Adrenal gland (tissue), 12 donors: ENCODE measurements around the gene TACC2. TPM values are rescaled to one million over a fixed set of nuclear protein-coding genes. Genes with fewer than 3 reads are reported as not detected.

ENCODE experiments used
- DNase-seq, 7 donors: peaks; one replicate each; pipeline ENCODE4 v3.0.0-alpha.2; 2019 to 2020
- H3K27ac ChIP-seq, 5 donors: fragments of 200-600 bp; sonication (generic) in 4 of 5; 1 replicate in 3 of 5; 2 replicates in 2 of 5; pipeline versions ENCODE4 v1.5.1 to v1.8.0; 2016 to 2020; ENCODE audit warnings: mild to moderate bottlenecking in 1 of 5
- H3K27me3 ChIP-seq: fragments of 200-600 bp; 2 replicates; pipeline ENCODE4 v1.8.0; 2021
- H3K36me3 ChIP-seq, 2 donors: fragments of 200-600 bp; replicated peaks in 1 of 2; 1 replicate in 1 of 2; 2 replicates in 1 of 2; pipeline versions ENCODE4 v1.5.1 to v1.8.0; 2018 to 2022
- H3K4me1 ChIP-seq, 2 donors: fragments of 200-600 bp; replicated peaks in 1 of 2; 1 replicate in 1 of 2; 2 replicates in 1 of 2; pipeline versions ENCODE4 v1.5.1 to v1.8.0; 2018 to 2021
- H3K4me3 ChIP-seq, 4 donors: fragments of 200-600 bp; sonication (generic) in 3 of 4; one replicate each; pipeline ENCODE4 v1.5.1; 2016 to 2018
- H3K9me3 ChIP-seq, 3 donors: fragments of 200-600 bp; sonication (generic) in 1 of 3; replicated peaks in 1 of 3; 1 replicate in 2 of 3; 2 replicates in 1 of 3; pipeline versions ENCODE4 v1.5.1 to v1.8.0; 2016 to 2021
- CTCF ChIP-seq, 6 experiments: fragments of 450-650 bp in 4 of 6; fragments of 200-600 bp in 2 of 6; sonication (generic) in 1 of 6; IDR thresholded peaks; 1 replicate in 5 of 6; 2 replicates in 1 of 6; pipeline versions ENCODE4 v1.5.1 to v1.8.0; 2016 to 2021; ENCODE audit warnings: antibody characterized with exemption in 6 of 6, mild to moderate bottlenecking in 2 of 6, moderate library complexity in 1 of 6
- POLR2A ChIP-seq, 2 donors: fragments of 450-650 bp; IDR thresholded peaks; one replicate each; pipeline ENCODE4 v1.6.1; 2017; ENCODE audit warnings: antibody characterized with exemption in 2 of 2, mild to moderate bottlenecking in 2 of 2, moderate library complexity in 1 of 2
- WGBS, 4 donors: extraction: QIAGEN DNeasy Blood & Tissue Kit in 2 of 4; methylation state at CpG; one replicate each; pipeline versions ENCODE4 v1.1.5 to v1.1.7; 2013 to 2017; 5-methylcytosine and 5-hydroxymethylcytosine counted together
- intact Hi-C, 2 donors: fragments of 100-400 bp; cut with DNase I; formaldehyde crosslinking; loops; one replicate each; pipeline versions ENCODE4 v1.14.1 to v1.15.0; 2022 to 2023
- polyA plus RNA-seq, 3 donors: library from polyadenylated mRNA; stranded (reverse); fragments of 200-250 nt in 2 of 3; fragments of 350-450 nt in 1 of 3; fragmentation: Illumina TruSeq in 1 of 3; extraction: RNeasy Lipid Tissue Mini Kit (QIAGEN cat#74804) in 1 of 3; gene quantifications; one replicate each; pipeline ENCODE4 v1.2.3, GENCODE V29; 2013 to 2014
- total RNA-seq, 9 donors: library from RNA; depleted of rRNA in 4 of 9; stranded (reverse); fragments of >200 nt in 4 of 9; fragments of 120-200 nt in 1 of 9; fragmentation: NEBNext Ultra II Directional in 1 of 9; extraction: Animal tissue kit (Norgen Biotek cat#: 25700) in 1 of 9; gene quantifications; one replicate each; pipeline versions ENCODE4 v1.1.0 to v1.2.4, GENCODE V29; 2013 to 2023
- donor health status: healthy with polysubstance abuse.
- donor health status: Bipolar disorder and iron deficiency.
- donor health status: DM: yes; HTN: yes; CAD: no.
- donor health status: DM: no; HTN: no; CAD: no.
- donor health status: DM: no; HTN: no; CAD: no.
- donor health status: DM: yes; HTN: yes; CAD: no.

TACC2 gene
- total and polyA plus RNA-seq, 12 donors, result 11.3 to 45.7 (median 26.3) TPM

GRCh38 chr10:122120008-122120744, 131.2 kb downstream of the TACC2 start:
- Histone ChIP-seq H3K27ac (no peak overlapping the region), H3K36me3 (no peaks in the 10 kb centered on the region), H3K9me3 (no peaks in the 10 kb centered on the region), H3K4me1 (peaks cover 0 to 13% of the 10 kb centered on the region in 2 donors), H3K27me3 (no peaks in the 10 kb centered on the region), H3K4me3 (no peak overlapping the region)
- 86 to 89% (median 87%) methylated on average over 20 to 22 of the region's 22 CpGs for WGBS, 4 donors
- DNase-seq, result no peak
- TF ChIP-seq CTCF (IDR thresholded peaks at IDR 0.05), result no peak
- no peak for TF ChIP-seq POLR2A (IDR thresholded peaks at IDR 0.05)
- intact Hi-C loops, result no loop called here

- H3K9me3 ChIP-seq, result no peaks in the 10 kb centered on the region
- WGBS, 4 donors, result 85 to 90% (median 87%) methylated on average over 5 of the region's 5 CpGs
- H3K4me1 ChIP-seq, result peaks cover 0 to 5% of the 10 kb centered on the region in 2 donors
- H3K4me3 ChIP-seq, result no peak overlapping the region
- no peaks in the 10 kb centered on the region for H3K27me3 ChIP-seq
- intact Hi-C loops, result no loop called here
- H3K36me3 ChIP-seq, result no peaks in the 10 kb centered on the region
- H3K27ac ChIP-seq, result no peak overlapping the region
- no peak for TF ChIP-seq CTCF (IDR thresholded peaks at IDR 0.05)
- no peak for TF ChIP-seq POLR2A (IDR thresholded peaks at IDR 0.05)
- no peak for DNase-seq
These were observed 132.1 kb downstream of the TACC2 start for GRCh38 chr10:122121059-122121458.

- no peak overlapping the region for H3K4me3 ChIP-seq
- no peaks in the 10 kb centered on the region for H3K36me3 ChIP-seq
- H3K27ac ChIP-seq, result no peak overlapping the region
- no peaks in the 10 kb centered on the region for H3K27me3 ChIP-seq
- H3K4me1 ChIP-seq, result peaks cover 5 to 7% of the 10 kb centered on the region in 2 donors
- 85 to 93% (median 89%) methylated on average over 8 of the region's 8 CpGs for WGBS, 4 donors
- no peak for DNase-seq
- TF ChIP-seq POLR2A (IDR thresholded peaks at IDR 0.05), result no peak
- no peak for TF ChIP-seq CTCF (IDR thresholded peaks at IDR 0.05)
- no peaks in the 10 kb centered on the region for H3K9me3 ChIP-seq
- intact Hi-C loops, result no loop called here
These were observed 133.5 kb downstream of the TACC2 start for GRCh38 chr10:122122493-122122892.

GRCh38 chr10:122123186-122123585, 134.2 kb downstream of the TACC2 start:
- no peaks in the 10 kb centered on the region for H3K36me3 ChIP-seq
- intact Hi-C loops, result no loop called here
- no peak overlapping the region for H3K4me3 ChIP-seq
- H3K27me3 ChIP-seq, result no peaks in the 10 kb centered on the region
- 79 to 89% (median 85%) methylated on average over 2 to 8 of the region's 8 CpGs for WGBS, 4 donors
- TF ChIP-seq POLR2A (IDR thresholded peaks at IDR 0.05), result no peak
- TF ChIP-seq CTCF (IDR thresholded peaks at IDR 0.05), result no peak
- no peaks in the 10 kb centered on the region for H3K9me3 ChIP-seq
- no peak for DNase-seq
- H3K27ac ChIP-seq, result no peak overlapping the region
- peaks cover 5 to 10% of the 10 kb centered on the region in 2 donors for H3K4me1 ChIP-seq
